Natural killer cell (primary cell): Measurements from ENCODE around the gene IGFBP2. TPM values are rescaled to one million over a fixed set of nuclear protein-coding genes. Genes with fewer than 3 reads are reported as not detected.

Experiments
- ATAC-seq, 3 donors: fragments of 150-1000 bp in 2 of 3; fragments of 200-7000 bp in 1 of 3; cut with Tn5 transposase; 1 replicate in 1 of 3; 2 replicates in 2 of 3; pipeline ENCODE4 v1.10.0; 2021; ENCODE audit warnings: mild to moderate bottlenecking in 2 of 3, moderate library complexity in 2 of 3
- DNase-seq, 2 donors: peaks; one replicate each; pipeline versions ENCODE4 v3.0.0 to v3.0.0-alpha.2; 2013 to 2021; ENCODE audit warnings: mixed read lengths in 1 of 2
- H3K27ac ChIP-seq: one replicate; pipeline ENCODE4 v1.5.1; 2013; ENCODE audit warnings: mild to moderate bottlenecking, low read length
- H3K27me3 ChIP-seq: one replicate; pipeline ENCODE4 v1.6.1; 2013; ENCODE audit warnings: low read length; ENCODE audit not compliant: control insufficient read depth, insufficient read depth
- H3K36me3 ChIP-seq: one replicate; pipeline ENCODE4 v1.6.1; 2013; ENCODE audit warnings: low read length; ENCODE audit not compliant: control insufficient read depth, insufficient read depth
- H3K4me1 ChIP-seq: one replicate; pipeline ENCODE4 v1.6.1; 2013; ENCODE audit warnings: low read length; ENCODE audit not compliant: control insufficient read depth, insufficient read depth
- H3K4me3 ChIP-seq: one replicate; pipeline ENCODE4 v1.5.1; 2013; ENCODE audit warnings: low read length
- H3K9me3 ChIP-seq: one replicate; pipeline ENCODE4 v1.6.1; 2013; ENCODE audit warnings: low read length; ENCODE audit not compliant: control insufficient read depth, insufficient read depth
- H3K27ac Mint-ChIP-seq, 2 donors: one replicate each; pipeline ENCODE4 v1.8.0; 2022; ENCODE audit warnings: mild to moderate bottlenecking in 2 of 2, mixed read lengths in 2 of 2, moderate library complexity in 1 of 2
- H3K27me3 Mint-ChIP-seq, 2 donors: one replicate each; pipeline ENCODE4 v1.8.0; 2022; ENCODE audit warnings: low read depth in 2 of 2, mixed read lengths in 2 of 2
- H3K36me3 Mint-ChIP-seq: one replicate; pipeline ENCODE4 v1.8.0; 2022; ENCODE audit warnings: mixed read lengths
- H3K4me1 Mint-ChIP-seq, 2 donors: one replicate each; pipeline ENCODE4 v1.8.0; 2022; ENCODE audit warnings: mixed read lengths in 2 of 2
- H3K4me3 Mint-ChIP-seq: one replicate; pipeline ENCODE4 v1.8.0; 2022; ENCODE audit warnings: mild to moderate bottlenecking, moderate library complexity, mixed read lengths
- H3K9me3 Mint-ChIP-seq, 2 donors: one replicate each; pipeline ENCODE4 v1.8.0; 2022; ENCODE audit warnings: mixed read lengths in 2 of 2
- CTCF ChIP-seq: fragments of 200-600 bp; IDR thresholded peaks from one replicate; pipeline ENCODE4 v1.8.0; 2022; ENCODE audit warnings: antibody characterized with exemption
- WGBS: methylation state at CpG from one replicate; pipeline ENCODE4 v1.1.7; 2013; ENCODE audit warnings: missing lambda C conversion rate; ENCODE audit not compliant: insufficient coverage; 5-methylcytosine and 5-hydroxymethylcytosine counted together
- intact Hi-C: fragments of 100-400 bp; cut with micrococcal nuclease; formaldehyde crosslinking; loops from one replicate; pipeline ENCODE4 v1.14.2; 2022
- total RNA-seq, 4 donors: library from RNA; stranded (reverse); fragments of 120-200 nt in 1 of 4; gene quantifications; one replicate each; pipeline versions ENCODE4 v1.2.3 to v1.2.4, GENCODE V29; 2013 to 2022

The IGFBP2 gene
- total RNA-seq, 3 donors from 2014 or later (not counting 1 experiment from before 2014, with no cell fraction given) = 0.21 TPM; not detected in 2

- no peaks in the 10 kb centered on the region for H3K36me3 Mint-ChIP-seq
- ATAC-seq = no peak
Observed at GRCh38 chr2:216603884-216604245, 29.4 kb upstream of the IGFBP2 start.

GRCh38 chr2:216604458-216604857, 28.8 kb upstream of the IGFBP2 start:
- Mint-ChIP-seq H3K36me3 (no peaks in the 10 kb centered on the region), H3K27me3 (peaks cover 22 to 32% of the 10 kb centered on the region in 2 donors)

More at GRCh38 chr2:216603884-216604245, 29.4 kb upstream of the IGFBP2 start:
- intact Hi-C loops = no loop called here
- Mint-ChIP-seq H3K4me1 (peaks cover 11 to 18% of the 10 kb centered on the region in 2 donors), H3K9me3 (no peaks in the 10 kb centered on the region), H3K27ac (no peak overlapping the region), H3K27me3 (peaks cover 27 to 38% of the 10 kb centered on the region in 2 donors), H3K4me3 (no peak overlapping the region)
- no peak overlapping the region for H3K27ac ChIP-seq
- no peaks in the 10 kb centered on the region for H3K9me3 ChIP-seq
- peaks cover 12% of the 10 kb centered on the region for H3K4me1 ChIP-seq
- H3K27me3 ChIP-seq = no peaks in the 10 kb centered on the region
- 93% methylated on average over 3 of the region's 3 CpGs for whole genome bisulfite sequencing
- no peak for TF ChIP-seq CTCF
- H3K36me3 ChIP-seq = no peaks in the 10 kb centered on the region
- H3K4me3 ChIP-seq = no peak overlapping the region
- DNase-seq = no peak

GRCh38 chr2:216606551-216607276, 26.5 kb upstream of the IGFBP2 start:
- peaks cover 26 to 39% of the 10 kb centered on the region in 2 donors for H3K27me3 Mint-ChIP-seq
- no peaks in the 10 kb centered on the region for H3K36me3 Mint-ChIP-seq
- intact Hi-C loops = no loop called here
- no peak for TF ChIP-seq CTCF
- H3K4me1 ChIP-seq = peaks cover 12% of the 10 kb centered on the region
- no peak overlapping the region for H3K4me3 ChIP-seq
- H3K27ac ChIP-seq = no peak overlapping the region
- no peaks in the 10 kb centered on the region for H3K36me3 ChIP-seq
- H3K4me3 Mint-ChIP-seq = peak overlapping the region; percentile 25
- no peaks in the 10 kb centered on the region for H3K9me3 ChIP-seq
- peak; percentile 26 to 62 for DNase-seq
- ATAC-seq = peak; percentile 85 to 98 (median 95)
- H3K27me3 ChIP-seq = no peaks in the 10 kb centered on the region
- peak overlapping the region in 1 of 2 donors; percentile 73 for H3K27ac Mint-ChIP-seq
- H3K9me3 Mint-ChIP-seq = no peaks in the 10 kb centered on the region
- H3K4me1 Mint-ChIP-seq = peaks cover 11 to 18% of the 10 kb centered on the region in 2 donors
- WGBS = 24% methylated on average over 20 of the region's 20 CpGs

More at GRCh38 chr2:216604458-216604857, 28.8 kb upstream of the IGFBP2 start:
- Histone ChIP-seq H3K36me3 (no peaks in the 10 kb centered on the region), H3K9me3 (no peaks in the 10 kb centered on the region), H3K27ac (no peak overlapping the region), H3K4me1 (peaks cover 12% of the 10 kb centered on the region), H3K4me3 (no peak overlapping the region), H3K27me3 (no peaks in the 10 kb centered on the region)
- H3K9me3 Mint-ChIP-seq = no peaks in the 10 kb centered on the region
- no peak for ATAC-seq
- no peak for TF ChIP-seq CTCF
- no peak for DNase-seq
- intact Hi-C loops = no loop called here
- no peak overlapping the region for H3K4me3 Mint-ChIP-seq
- peaks cover 11 to 18% of the 10 kb centered on the region in 2 donors for H3K4me1 Mint-ChIP-seq
- no peak overlapping the region for H3K27ac Mint-ChIP-seq

GRCh38 chr2:216607277-216607560, 26.0 kb upstream of the IGFBP2 start:
- Mint-ChIP-seq H3K27ac (peak overlapping the region in 1 of 2 donors; percentile 73), H3K36me3 (no peaks in the 10 kb centered on the region), H3K27me3 (peaks cover 27 to 42% of the 10 kb centered on the region in 2 donors), H3K4me3 (no peak overlapping the region), H3K4me1 (peaks cover 11 to 18% of the 10 kb centered on the region in 2 donors), H3K9me3 (no peaks in the 10 kb centered on the region)
- ATAC-seq = no peak
- Histone ChIP-seq H3K4me1 (peaks cover 12% of the 10 kb centered on the region), H3K36me3 (no peaks in the 10 kb centered on the region), H3K9me3 (no peaks in the 10 kb centered on the region), H3K27ac (no peak overlapping the region), H3K27me3 (no peaks in the 10 kb centered on the region), H3K4me3 (no peak overlapping the region)
- intact Hi-C loops = no loop called here
- no peak for DNase-seq
- TF ChIP-seq CTCF = no peak
- WGBS = 91% methylated on average over 10 of the region's 10 CpGs
